ENCODE results near the gene PGBD1.

DNA sequence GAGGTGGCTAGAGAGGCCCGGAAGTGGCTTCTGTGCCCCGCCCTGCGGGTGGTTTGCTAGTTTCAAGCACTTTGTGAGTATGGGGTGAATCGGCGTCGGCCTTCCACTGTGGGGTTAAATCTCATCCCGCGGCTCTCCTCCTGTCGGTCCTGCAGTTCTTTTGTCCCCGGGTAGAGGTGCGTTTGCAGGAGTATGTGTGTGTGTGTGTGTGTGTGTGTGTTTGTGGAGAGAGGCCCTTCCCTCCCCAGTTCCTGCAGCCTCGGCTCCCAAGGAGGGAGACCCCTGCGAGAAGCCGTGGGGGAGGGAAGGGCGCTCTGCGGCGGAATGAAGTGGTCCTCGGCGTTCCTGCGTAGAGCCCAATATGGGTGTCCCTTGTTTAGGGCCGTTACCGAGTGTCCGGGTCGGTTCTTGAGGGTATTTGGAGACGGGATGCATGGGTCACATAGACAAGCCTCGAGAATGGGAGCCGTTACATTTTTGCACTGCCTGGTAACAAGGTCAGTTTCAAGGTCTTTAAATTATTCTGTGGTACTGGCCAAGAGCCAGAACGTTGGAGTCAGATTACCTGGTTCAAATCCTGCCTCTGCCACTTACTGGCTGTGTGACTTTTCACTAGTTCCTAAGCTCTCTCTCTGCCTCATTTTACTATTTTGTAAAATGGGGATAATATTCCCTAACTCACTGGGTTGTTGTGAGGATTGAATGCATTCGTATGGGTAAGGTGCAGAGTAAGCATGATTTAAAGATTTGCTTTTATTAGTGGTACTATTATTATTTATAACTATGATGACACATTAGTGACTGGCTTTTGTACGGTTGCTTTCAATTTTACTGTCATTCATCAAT, 68.7 kb downstream of the PGBD1 start, which contains the start of gene ZKSCAN3:
- TF ChIP-seq RAD21 (IDR thresholded peaks at IDR 0.05; ENCODE audit: low read length) (no peak; the same call in none of the 2 replicates), EP300 (IDR thresholded peaks at IDR 0.05; ENCODE audit: borderline replicate concordance in 1 of 2, low read depth in 1 of 2, low read length in 1 of 2) (no peak), CTCF (IDR thresholded peaks at IDR 0.05) (no peak), NFIC (IDR thresholded peaks at IDR 0.05; ENCODE audit: borderline replicate concordance) (0 out of 2 replicates have a peak, but pooled peaks have one; percentile 46), MAX (IDR thresholded peaks at IDR 0.05; ENCODE audit: low read depth) (peak; percentile 40; the same call in 1 of the 2 replicates)
